ENCODE data around the gene MAPK6. TPM values are rescaled to one million over a fixed set of nuclear protein-coding genes. Genes with fewer than 3 reads are reported as not detected.
A peak's percentile ranks its signal among the peaks of the same experiment; 100 is the strongest.

The MAPK6 gene
- total RNA-seq, 1 donor from 2014 or later, result 128 TPM

DNA sequence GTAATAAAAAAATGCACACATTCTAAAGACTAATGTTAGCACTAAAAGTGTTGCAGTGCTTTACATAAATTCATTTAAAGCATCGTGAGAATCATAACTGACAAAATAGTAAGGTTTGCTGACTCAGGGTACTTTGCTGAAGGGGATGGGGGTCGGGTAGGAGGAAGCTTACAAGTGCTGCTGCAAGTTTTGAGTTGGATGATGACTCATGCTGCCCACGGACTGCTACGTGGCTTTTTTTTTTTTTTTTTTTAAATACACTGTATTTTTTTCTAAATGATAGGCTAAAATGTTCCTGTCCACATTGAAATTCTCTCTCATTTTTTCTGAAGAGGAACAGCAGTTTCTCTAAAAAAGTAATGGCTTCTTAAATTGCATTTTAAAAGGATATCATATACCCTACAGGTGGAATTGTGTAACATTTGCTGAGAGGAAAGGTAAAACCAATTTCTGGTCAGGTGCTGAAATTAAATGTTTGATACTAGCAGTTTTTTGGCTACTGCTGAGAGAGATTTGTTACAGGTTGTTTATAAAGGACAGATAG lies 2.2 kb downstream of the MAPK6 start:
- Histone ChIP-seq H3K4me1 (peaks cover 12% of the 10 kb centered on the region), H4K20me1 (ENCODE audit: low read depth) (peaks cover 46% of the 10 kb centered on the region), H3K9me3 (ENCODE audit: low read depth) (no peaks in the 10 kb centered on the region), H3K4me2 (peak overlapping the region; percentile 76), H3K36me3 (no peaks in the 10 kb centered on the region), H3K27me3 (no peaks in the 10 kb centered on the region), H2AFZ (replicated peaks) (no peak overlapping the region), H3K4me3 (peak overlapping the region; percentile 64), H3F3A (ENCODE audit: low read depth) (peaks cover 22% of the 10 kb centered on the region), H3K9ac (peak overlapping the region; percentile 33), H3K27ac (no peak overlapping the region), H3K79me2 (ENCODE audit: low read depth) (peaks cover 66% of the 10 kb centered on the region)
- Mint-ChIP-seq H3K9me3 (peaks cover 5% of the 10 kb centered on the region), H3K4me1 (peaks cover 34% of the 10 kb centered on the region), H3K36me3 (peaks cover 9% of the 10 kb centered on the region), H3K27ac (no peak overlapping the region), H3K27me3 (ENCODE audit: insufficient read depth, low read depth) (peaks cover 2% of the 10 kb centered on the region), H3K4me3 (peak overlapping the region; percentile 96)
- DNase-seq (ENCODE audit: low spot score), result peak; percentile 24
- TF ChIP-seq EZH2 (IDR thresholded peaks at IDR 0.05), result no peak
- TF ChIP-seq, protein P1, sequence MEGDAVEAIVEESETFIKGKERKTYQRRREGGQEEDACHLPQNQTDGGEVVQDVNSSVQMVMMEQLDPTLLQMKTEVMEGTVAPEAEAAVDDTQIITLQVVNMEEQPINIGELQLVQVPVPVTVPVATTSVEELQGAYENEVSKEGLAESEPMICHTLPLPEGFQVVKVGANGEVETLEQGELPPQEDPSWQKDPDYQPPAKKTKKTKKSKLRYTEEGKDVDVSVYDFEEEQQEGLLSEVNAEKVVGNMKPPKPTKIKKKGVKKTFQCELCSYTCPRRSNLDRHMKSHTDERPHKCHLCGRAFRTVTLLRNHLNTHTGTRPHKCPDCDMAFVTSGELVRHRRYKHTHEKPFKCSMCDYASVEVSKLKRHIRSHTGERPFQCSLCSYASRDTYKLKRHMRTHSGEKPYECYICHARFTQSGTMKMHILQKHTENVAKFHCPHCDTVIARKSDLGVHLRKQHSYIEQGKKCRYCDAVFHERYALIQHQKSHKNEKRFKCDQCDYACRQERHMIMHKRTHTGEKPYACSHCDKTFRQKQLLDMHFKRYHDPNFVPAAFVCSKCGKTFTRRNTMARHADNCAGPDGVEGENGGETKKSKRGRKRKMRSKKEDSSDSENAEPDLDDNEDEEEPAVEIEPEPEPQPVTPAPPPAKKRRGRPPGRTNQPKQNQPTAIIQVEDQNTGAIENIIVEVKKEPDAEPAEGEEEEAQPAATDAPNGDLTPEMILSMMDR (IDR thresholded peaks at IDR 0.05), result peak; percentile 5
- no peak for TF ChIP-seq EZH2phosphoT487 (IDR thresholded peaks at IDR 0.05)

- peaks cover 13% of the 10 kb centered on the region for H3K36me3 Mint-ChIP-seq
- Histone ChIP-seq H3K27me3 (no peaks in the 10 kb centered on the region), H3K9ac (no peak overlapping the region), H3K27ac (no peak overlapping the region), H4K20me1 (ENCODE audit: low read depth) (peaks cover 54% of the 10 kb centered on the region), H3K36me3 (no peaks in the 10 kb centered on the region), H3F3A (ENCODE audit: low read depth) (peaks cover 22% of the 10 kb centered on the region), H3K79me2 (ENCODE audit: low read depth) (peaks cover 74% of the 10 kb centered on the region), H3K4me1 (peaks cover 12% of the 10 kb centered on the region), H3K4me3 (no peak overlapping the region), H2AFZ (replicated peaks) (no peak overlapping the region), H3K9me3 (ENCODE audit: low read depth) (no peaks in the 10 kb centered on the region), H3K4me2 (peak overlapping the region; percentile 76)
- TF ChIP-seq EZH2phosphoT487 (IDR thresholded peaks at IDR 0.05) (no peak), EZH2 (IDR thresholded peaks at IDR 0.05) (no peak)
- TF ChIP-seq, protein P1 (IDR thresholded peaks at IDR 0.05), result no peak
- H3K4me3 Mint-ChIP-seq, result peak overlapping the region; percentile 15
- H3K27ac Mint-ChIP-seq, result no peak overlapping the region
- no peak for DNase-seq (ENCODE audit: low spot score)
- peaks cover 2% of the 10 kb centered on the region for H3K27me3 Mint-ChIP-seq (ENCODE audit: insufficient read depth, low read depth)
- H3K9me3 Mint-ChIP-seq, result peaks cover 5% of the 10 kb centered on the region
- H3K4me1 Mint-ChIP-seq, result peaks cover 34% of the 10 kb centered on the region
Observed at GRCh38 chr15:52021892-52022540, 3.0 kb downstream of the MAPK6 start.

DNA sequence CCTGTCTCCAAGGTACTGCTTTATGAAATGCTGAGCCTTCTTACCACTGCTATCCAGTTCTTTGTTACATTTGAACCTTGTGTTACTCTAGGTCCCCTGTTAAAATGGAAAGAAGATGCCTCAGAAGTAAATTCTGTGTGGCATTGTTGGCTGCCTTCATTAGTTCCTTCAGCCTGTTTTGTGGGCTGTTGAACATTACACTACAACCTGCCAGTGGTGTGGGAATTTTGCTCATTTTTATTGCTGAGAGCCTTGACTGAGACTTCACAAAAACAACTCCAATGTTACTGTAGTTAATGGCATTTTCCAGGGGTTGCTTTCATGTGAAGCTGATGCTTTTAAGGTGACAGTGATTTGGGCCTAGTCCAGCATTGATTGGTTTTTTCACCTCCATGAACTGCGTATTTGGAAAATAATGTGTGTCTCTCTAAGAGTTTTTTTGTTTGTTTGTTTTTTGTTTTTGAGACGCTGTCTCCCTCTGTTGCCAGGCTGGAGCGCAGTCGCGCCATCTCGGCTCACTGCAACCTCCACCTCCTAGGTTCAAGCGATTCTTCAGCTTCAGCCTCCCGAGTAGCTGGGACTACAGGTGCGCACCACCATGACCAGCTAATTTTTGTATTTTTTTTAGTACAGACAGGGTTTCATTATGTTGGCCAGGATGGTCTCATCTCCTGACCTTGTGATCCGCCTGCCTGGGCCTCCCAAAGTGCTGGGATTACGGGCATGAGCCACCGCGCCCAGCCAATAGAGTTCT lies 4.3 kb downstream of the MAPK6 start:
- no peak overlapping the region for H2AFZ ChIP-seq (replicated peaks)
- H3K9me3 ChIP-seq (ENCODE audit: low read depth), result no peaks in the 10 kb centered on the region
- peaks cover 12% of the 10 kb centered on the region for H3K4me1 ChIP-seq
- peaks cover 32% of the 10 kb centered on the region for H3K4me1 Mint-ChIP-seq
- H3K36me3 Mint-ChIP-seq, result peaks cover 17% of the 10 kb centered on the region
- no peaks in the 10 kb centered on the region for H3K27me3 ChIP-seq
- H3K4me3 Mint-ChIP-seq, result peak overlapping the region; percentile 50
- H3K4me2 ChIP-seq, result no peak overlapping the region
- no peak for TF ChIP-seq EZH2phosphoT487 (IDR thresholded peaks at IDR 0.05)
- TF ChIP-seq, protein P1 (IDR thresholded peaks at IDR 0.05), result no peak
- no peak for TF ChIP-seq EZH2 (IDR thresholded peaks at IDR 0.05)
- H3K79me2 ChIP-seq (ENCODE audit: low read depth), result peaks cover 87% of the 10 kb centered on the region
- peaks cover 2% of the 10 kb centered on the region for H3K27me3 Mint-ChIP-seq (ENCODE audit: insufficient read depth, low read depth)
- H3K9ac ChIP-seq, result no peak overlapping the region
- H3F3A ChIP-seq (ENCODE audit: low read depth), result peaks cover 13% of the 10 kb centered on the region
- no peak overlapping the region for H3K27ac ChIP-seq
- no peaks in the 10 kb centered on the region for H3K36me3 ChIP-seq
- peaks cover 62% of the 10 kb centered on the region for H4K20me1 ChIP-seq (ENCODE audit: low read depth)
- DNase-seq (ENCODE audit: low spot score), result no peak
- H3K27ac Mint-ChIP-seq, result no peak overlapping the region
- no peak overlapping the region for H3K4me3 ChIP-seq
- peaks cover 5% of the 10 kb centered on the region for H3K9me3 Mint-ChIP-seq
